Measurements from ENCODE around the gene AFAP1. TPM values are rescaled to one million over a fixed set of nuclear protein-coding genes. Genes with fewer than 3 reads are reported as not detected.

AFAP1 gene
- total and polyA plus RNA-seq, 8 donors = 3.2 to 15.9 (median 6.3) TPM

DNA sequence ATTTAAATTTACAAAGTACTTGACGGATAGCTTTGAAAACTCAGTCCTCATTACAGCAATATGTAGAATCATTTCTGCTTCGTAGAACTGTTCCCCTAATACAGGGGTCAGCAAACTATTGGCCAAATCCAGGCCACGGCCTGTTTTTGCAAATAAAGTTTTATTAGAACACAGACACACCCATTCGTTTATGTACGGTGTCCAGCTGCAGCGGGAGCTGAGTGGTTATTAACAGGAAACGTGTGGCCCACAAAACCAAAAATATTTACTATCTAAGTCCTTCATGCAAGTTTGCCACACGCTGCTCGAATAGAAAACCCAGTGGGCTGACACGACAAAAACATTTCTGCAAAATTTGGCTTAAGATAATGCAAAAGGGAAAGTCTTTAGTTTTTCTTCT lies 146.5 kb downstream of the AFAP1 start:
- ATAC-seq (no peak), DNase-seq (no peak), FAIRE-seq (no peak)
- TF ChIP-seq, protein P1, sequence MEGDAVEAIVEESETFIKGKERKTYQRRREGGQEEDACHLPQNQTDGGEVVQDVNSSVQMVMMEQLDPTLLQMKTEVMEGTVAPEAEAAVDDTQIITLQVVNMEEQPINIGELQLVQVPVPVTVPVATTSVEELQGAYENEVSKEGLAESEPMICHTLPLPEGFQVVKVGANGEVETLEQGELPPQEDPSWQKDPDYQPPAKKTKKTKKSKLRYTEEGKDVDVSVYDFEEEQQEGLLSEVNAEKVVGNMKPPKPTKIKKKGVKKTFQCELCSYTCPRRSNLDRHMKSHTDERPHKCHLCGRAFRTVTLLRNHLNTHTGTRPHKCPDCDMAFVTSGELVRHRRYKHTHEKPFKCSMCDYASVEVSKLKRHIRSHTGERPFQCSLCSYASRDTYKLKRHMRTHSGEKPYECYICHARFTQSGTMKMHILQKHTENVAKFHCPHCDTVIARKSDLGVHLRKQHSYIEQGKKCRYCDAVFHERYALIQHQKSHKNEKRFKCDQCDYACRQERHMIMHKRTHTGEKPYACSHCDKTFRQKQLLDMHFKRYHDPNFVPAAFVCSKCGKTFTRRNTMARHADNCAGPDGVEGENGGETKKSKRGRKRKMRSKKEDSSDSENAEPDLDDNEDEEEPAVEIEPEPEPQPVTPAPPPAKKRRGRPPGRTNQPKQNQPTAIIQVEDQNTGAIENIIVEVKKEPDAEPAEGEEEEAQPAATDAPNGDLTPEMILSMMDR (IDR thresholded peaks at IDR 0.05) = no peak
- no peaks in the 10 kb centered on the region for H3K9me3 ChIP-seq
- no peak overlapping the region for H3K27ac ChIP-seq
- no peak overlapping the region for H3K4me3 ChIP-seq
- no peaks in the 10 kb centered on the region for H3K27me3 ChIP-seq
- no peaks in the 10 kb centered on the region for H3K4me1 ChIP-seq
- 90 to 94% methylated on average over 10 of the region's 10 CpGs for WGBS, 2 donors
- H3K36me3 ChIP-seq = peaks cover 0 to 3% (median 0%) of the 10 kb centered on the region in 3 donors
- intact Hi-C loops (cut with DNase I) = no loop called here

- Histone ChIP-seq H3K9me3 (no peaks in the 10 kb centered on the region), H3K27ac (no peak overlapping the region), H3K4me1 (no peaks in the 10 kb centered on the region), H3K36me3 (peaks cover 0 to 3% (median 0%) of the 10 kb centered on the region in 3 donors), H3K4me3 (no peak overlapping the region), H3K27me3 (no peaks in the 10 kb centered on the region)
- TF ChIP-seq, protein P1 (IDR thresholded peaks at IDR 0.05) = no peak
- FAIRE-seq (no peak), DNase-seq (no peak), ATAC-seq (no peak)
- 75 to 76% methylated on average over 8 of the region's 8 CpGs for WGBS, 2 donors
- intact Hi-C loops (cut with DNase I) = no loop called here
Measured at GRCh38 chr4:7792616-7793015, 147.0 kb downstream of the AFAP1 start.

DNA sequence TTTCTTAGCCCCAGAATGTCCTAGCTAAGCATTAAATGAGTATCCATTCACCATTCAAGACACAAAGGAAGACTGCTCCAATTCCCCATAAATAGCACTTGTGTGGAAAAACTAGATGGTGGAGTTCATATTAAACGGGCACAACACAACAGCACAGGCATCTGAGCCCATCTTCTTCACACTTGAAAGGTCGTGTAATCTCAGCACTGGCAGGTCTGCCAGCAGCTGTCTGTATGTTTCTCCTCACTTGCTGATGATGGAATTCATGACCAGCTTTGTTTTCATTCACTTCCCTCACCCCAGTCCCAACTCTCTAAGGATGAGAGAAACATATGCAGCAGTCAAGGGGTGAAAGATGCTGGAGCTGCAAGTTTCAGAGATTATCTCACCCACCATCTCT lies 148.7 kb downstream of the AFAP1 start:
- ATAC-seq = no peak
- no peak for DNase-seq
- no peak for FAIRE-seq

DNA sequence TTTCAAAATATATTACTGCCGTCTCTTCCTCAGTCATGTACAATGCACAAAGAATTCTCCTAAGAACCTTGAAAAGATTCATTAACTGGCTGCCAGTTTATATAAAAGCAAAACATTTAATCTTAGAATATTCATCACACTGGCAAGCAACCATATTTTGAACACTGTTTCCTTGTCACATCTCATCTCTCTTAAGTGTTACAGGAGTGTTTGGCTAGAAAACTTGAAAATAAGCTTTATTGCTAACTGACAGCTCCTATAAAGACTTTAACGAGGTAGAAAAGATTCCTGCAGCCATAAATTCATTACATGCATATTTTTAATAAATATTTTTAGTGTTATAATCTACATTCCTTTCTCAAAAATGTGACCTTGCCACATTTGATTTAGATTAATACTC lies 149.6 kb downstream of the AFAP1 start:
- TF ChIP-seq, protein P1 (IDR thresholded peaks at IDR 0.05) = no peak
- peaks cover 0 to 3% (median 0%) of the 10 kb centered on the region in 3 donors for H3K36me3 ChIP-seq
- DNase-seq (no peak), FAIRE-seq (no peak), ATAC-seq (peak in 1 of 4 donors; percentile 25)
- no peaks in the 10 kb centered on the region for H3K4me1 ChIP-seq
- intact Hi-C loops (cut with DNase I) = no loop called here
- WGBS, 2 donors = 50 to 53% methylated on average over 2 of the region's 2 CpGs
- no peak overlapping the region for H3K4me3 ChIP-seq
- no peaks in the 10 kb centered on the region for H3K27me3 ChIP-seq
- H3K27ac ChIP-seq = no peak overlapping the region
- no peaks in the 10 kb centered on the region for H3K9me3 ChIP-seq

More for the DNA sequence above, 148.7 kb downstream of the AFAP1 start:
- H3K27ac ChIP-seq = no peak overlapping the region
- TF ChIP-seq, protein P1 (IDR thresholded peaks at IDR 0.05) = no peak
- H3K36me3 ChIP-seq = peaks cover 0 to 3% (median 0%) of the 10 kb centered on the region in 3 donors
- H3K9me3 ChIP-seq = no peaks in the 10 kb centered on the region
- intact Hi-C loops (cut with DNase I) = no loop called here
- WGBS, 2 donors = 52 to 56% methylated on average over 2 of the region's 2 CpGs
- no peaks in the 10 kb centered on the region for H3K4me1 ChIP-seq
- no peak overlapping the region for H3K4me3 ChIP-seq
- no peaks in the 10 kb centered on the region for H3K27me3 ChIP-seq

DNA sequence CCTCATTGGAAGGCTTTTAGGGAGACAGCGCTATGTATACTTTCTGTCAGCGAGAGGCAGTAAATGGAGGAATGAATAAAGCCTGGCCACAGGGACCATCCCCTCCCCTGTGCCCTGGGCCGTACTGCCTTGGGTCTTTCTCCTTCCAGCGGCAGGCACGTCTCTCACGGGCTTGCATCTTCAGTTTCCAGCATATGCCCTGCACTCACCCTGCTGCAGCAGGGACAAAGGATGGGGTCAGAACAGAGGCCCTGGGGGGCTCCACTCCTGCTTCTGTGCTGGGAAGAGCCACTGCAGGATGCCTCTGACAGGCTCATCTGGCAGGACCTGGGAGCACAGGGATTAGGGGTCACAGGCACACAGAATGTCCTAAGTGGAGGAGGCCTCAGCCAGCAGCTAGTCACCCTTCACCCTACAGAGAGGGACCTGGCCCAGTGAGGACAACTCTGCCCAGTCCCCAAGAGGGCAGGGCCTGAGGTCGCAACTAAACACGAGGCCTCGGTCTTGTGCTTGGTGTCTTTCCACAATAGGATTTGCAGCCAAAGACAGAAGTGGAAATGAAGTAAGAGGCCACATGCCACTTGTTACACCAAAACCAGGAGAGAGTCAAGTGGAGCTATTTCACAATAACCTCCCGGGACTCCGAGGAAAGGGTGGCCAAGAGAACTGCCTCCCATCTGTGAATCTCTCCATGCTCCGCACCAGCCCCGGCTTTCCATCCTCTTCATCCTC lies 150.8 kb downstream of the AFAP1 start:
- H3K9me3 ChIP-seq = no peaks in the 10 kb centered on the region
- peaks cover 0 to 3% (median 0%) of the 10 kb centered on the region in 3 donors for H3K36me3 ChIP-seq
- no peaks in the 10 kb centered on the region for H3K27me3 ChIP-seq
- no peak overlapping the region for H3K4me3 ChIP-seq
- H3K27ac ChIP-seq = no peak overlapping the region
- intact Hi-C loops (cut with DNase I) = no loop called here
- TF ChIP-seq, protein P1 (IDR thresholded peaks at IDR 0.05) = no peak
- DNase-seq (no peak), ATAC-seq (peak in 2 of 4 donors; percentile 12 to 20), FAIRE-seq (no peak)
- no peaks in the 10 kb centered on the region for H3K4me1 ChIP-seq
- WGBS, 2 donors = 89 to 94% methylated on average over 12 to 13 of the region's 13 CpGs
